HepG2 (cell line): ENCODE results near the gene MAP2K1. TPM values are rescaled to one million over a fixed set of nuclear protein-coding genes. Genes with fewer than 3 reads are reported as not detected.

Experiments
- ATAC-seq: fragments of 200-7000 bp; cut with Tn5 transposase; 3 replicates; pipeline ENCODE4 v1.9.1; 2020; ENCODE audit warnings: mild to moderate bottlenecking, moderate library complexity
- BruUV-seq: library from RNA; stranded (reverse); fragments of 400-500 nt; replicated peaks from 2 replicates; lab custom pipeline; 2021; lab: Mats Ljungman, UMichigan
- CTCF ChIA-PET: fragments of 300-600 bp; formaldehyde crosslinking; extraction: SDS; loops from one replicate; lab custom pipeline; 2021; ENCODE audit warnings: low total read pairs, inconsistent platforms, low intra/inter-chr PET ratio; lab: Yijun Ruan, JAX
- POLR2A ChIA-PET: fragments of 350-600 bp; sonication (Branson Sonifier 250); formaldehyde crosslinking; loops from one replicate; lab custom pipeline; 2020; ENCODE audit warnings: antibody characterized with exemption, inconsistent platforms; lab: Yijun Ruan, JAX
- DNase-seq: peaks from one replicate; pipeline ENCODE4 v3.0.0-alpha.2; 2015; ENCODE audit warnings: low spot score
- FAIRE-seq: peaks from 3 replicates; lab custom pipeline; 2011; peaks lifted over from hg19 to GRCh38; lab: Jason Lieb, UNC
- H2AFZ ChIP-seq: one replicate; pipeline ENCODE4 v1.6.1; 2011; ENCODE audit warnings: low read length, inconsistent platforms
- H3K27ac ChIP-seq: fragments of 300-600 bp; 3 replicates; pipeline ENCODE4 v1.8.0; 2011; ENCODE audit warnings: mixed run types, mild to moderate bottlenecking, mixed read lengths, low read length, inconsistent platforms; ENCODE audit not compliant: insufficient read depth; ENCODE audit errors: extremely low read length
- H3K27me3 ChIP-seq, 2 experiments: fragments of 200-600 bp in 1 of 2; 2 replicates in 1 of 2; 3 replicates in 1 of 2; pipeline versions ENCODE4 v1.6.0 to v1.8.0; 2011; ENCODE audit warnings: low read length in 2 of 2, mild to moderate bottlenecking in 2 of 2, moderate library complexity in 2 of 2, inconsistent platforms in 1 of 2; ENCODE audit not compliant: insufficient read depth in 2 of 2, control insufficient read depth in 1 of 2
- H3K36me3 ChIP-seq, 2 experiments: fragments of 200-600 bp in 1 of 2; replicated peaks in 1 of 2; 2 replicates in 1 of 2; 3 replicates in 1 of 2; pipeline versions ENCODE4 v1.5.1 to v1.8.0; 2011; ENCODE audit warnings: low read length in 2 of 2, inconsistent platforms in 1 of 2; ENCODE audit not compliant: insufficient read depth in 2 of 2, control insufficient read depth in 1 of 2
- H3K4me1 ChIP-seq: 2 replicates; pipeline ENCODE4 v1.5.1; 2012; ENCODE audit warnings: low read length, inconsistent platforms; ENCODE audit not compliant: insufficient read depth
- H3K4me2 ChIP-seq: 2 replicates; pipeline ENCODE4 v1.6.0; 2011; ENCODE audit warnings: low read depth, low read length, inconsistent platforms
- H3K4me3 ChIP-seq, 3 experiments: fragments of 200-600 bp in 1 of 3; sonication (generic), shearing (Covaris generic) in 1 of 3; replicated peaks in 1 of 3; 2 replicates each; pipeline ENCODE4 v1.5.1; 2011 to 2016; ENCODE audit warnings: low read length in 3 of 3, inconsistent platforms in 2 of 3, low read depth in 2 of 3, mild to moderate bottlenecking in 2 of 3, control low read depth in 1 of 3, mixed read lengths in 1 of 3; ENCODE audit not compliant: insufficient read depth in 1 of 3
- H3K79me2 ChIP-seq: one replicate; pipeline ENCODE4 v1.6.1; 2011; ENCODE audit warnings: low read length, inconsistent platforms; ENCODE audit not compliant: insufficient read depth
- H3K9ac ChIP-seq: 2 replicates; pipeline ENCODE4 v1.6.0; 2011; ENCODE audit warnings: mild to moderate bottlenecking, low read depth, low read length, inconsistent platforms; ENCODE audit not compliant: insufficient read depth
- H3K9me3 ChIP-seq: 2 replicates; pipeline ENCODE4 v1.5.1; 2012; ENCODE audit warnings: mild to moderate bottlenecking, low read length
- H4K20me1 ChIP-seq: 2 replicates; pipeline ENCODE4 v1.6.0; 2011; ENCODE audit warnings: inconsistent platforms, mild to moderate bottlenecking, low read length, moderate library complexity; ENCODE audit not compliant: insufficient read depth
- DNMT3B ChIP-seq: conservative IDR thresholded peaks from 2 replicates; pipeline ENCODE4 v1.6.1; 2016; ENCODE audit warnings: missing biosample characterization, control low read depth
- MYNN ChIP-seq: sonication (generic); formaldehyde crosslinking; IDR thresholded peaks from 2 replicates; pipeline ENCODE4 v1.4.0; 2020; ENCODE audit warnings: mild to moderate bottlenecking, low read depth, missing genetic modification reagents
- NRL ChIP-seq: sonication (generic); formaldehyde crosslinking; IDR thresholded peaks from 2 replicates; pipeline ENCODE4 v1.5.0; 2020; ENCODE audit warnings: missing genetic modification reagents, mild to moderate bottlenecking, moderate library complexity, borderline replicate concordance
- ONECUT2 ChIP-seq: sonication (generic); formaldehyde crosslinking; IDR thresholded peaks from 2 replicates; pipeline ENCODE4 v1.4.0; 2020; ENCODE audit warnings: missing genetic modification reagents
- PHF21A ChIP-seq: sonication (generic); formaldehyde crosslinking; IDR thresholded peaks from 2 replicates; pipeline ENCODE4 v1.5.0; 2020; ENCODE audit warnings: mild to moderate bottlenecking, missing genetic modification reagents
- RXRB ChIP-seq: IDR thresholded peaks from 2 replicates; pipeline ENCODE4 v1.6.1; 2016; ENCODE audit warnings: borderline replicate concordance, missing genetic modification reagents, missing compliant biosample characterization
- TP53 ChIP-seq: sonication (generic); formaldehyde crosslinking; conservative IDR thresholded peaks from 2 replicates; pipeline ENCODE4 v1.4.0; 2020; ENCODE audit warnings: missing genetic modification reagents
- WIZ ChIP-seq: sonication (generic); formaldehyde crosslinking; IDR thresholded peaks from 2 replicates; pipeline ENCODE4 v1.5.1; 2020; ENCODE audit warnings: mild to moderate bottlenecking, missing genetic modification reagents
- ZNF335 ChIP-seq: sonication (generic); formaldehyde crosslinking; IDR thresholded peaks from 2 replicates; pipeline ENCODE4 v1.4.0; 2020; ENCODE audit warnings: missing genetic modification reagents
- ZNF496 ChIP-seq: sonication (generic); formaldehyde crosslinking; IDR thresholded peaks from 2 replicates; pipeline ENCODE4 v1.8.1; 2023; ENCODE audit warnings: mild to moderate bottlenecking, moderate library complexity, missing genetic modification reagents; ENCODE audit not compliant: insufficient replicate concordance
- ZNF503 ChIP-seq: sonication (generic); formaldehyde crosslinking; IDR thresholded peaks from 2 replicates; pipeline ENCODE4 v1.4.0; 2020; ENCODE audit warnings: missing genetic modification reagents
- ZNF879 ChIP-seq: sonication (generic); formaldehyde crosslinking; IDR thresholded peaks from 2 replicates; pipeline ENCODE4 v1.8.1; 2023; ENCODE audit warnings: missing genetic modification reagents
- ZSCAN20 ChIP-seq: sonication (generic); formaldehyde crosslinking; IDR thresholded peaks from 2 replicates; pipeline ENCODE4 v1.4.0; 2020; ENCODE audit warnings: missing genetic modification reagents, mild to moderate bottlenecking, borderline replicate concordance
- WGBS: methylation state at CpG from one replicate; pipeline ENCODE4 v1.1.6; 2017; ENCODE audit warnings: low lambda C conversion rate; 5-methylcytosine and 5-hydroxymethylcytosine counted together
- in situ Hi-C: cut with HindIII; loops from 2 replicates; pipeline ENCODE4 v1.10.0; 2017; ENCODE audit warnings: low pct_unique_long_range_greater_than_20kb; ENCODE audit not compliant: extremely low pct_ligation_motif_present
- intact Hi-C: fragments of 100-400 bp; cut with micrococcal nuclease; formaldehyde crosslinking; loops from one replicate; pipeline ENCODE4 v1.10.0; 2022; ENCODE audit not compliant: unreplicated experiment
- polyA plus RNA-seq, 8 experiments: library from polyadenylated mRNA; depleted of rRNA in 3 of 8; stranded (reverse) in 7 of 8; unstranded in 1 of 8; fragments of >200 nt; fragmentation: Illumina TruSeq in 4 of 8; extraction: Trizol in 4 of 8; gene quantifications; 2 replicates each; pipeline versions ENCODE4 v1.2.1 to v1.2.3, GENCODE V29; 2011 to 2016; ENCODE audit warnings: low read depth in 4 of 8, missing spikeins in 1 of 8, mixed read lengths in 1 of 8; ENCODE audit not compliant: insufficient read depth in 1 of 8
- total RNA-seq, 5 experiments: library from RNA; depleted of rRNA; stranded (reverse); fragments of >200 nt; fragmentation: Illumina TruSeq; extraction: Trizol; gene quantifications; 2 replicates each; pipeline ENCODE4 v1.2.3, GENCODE V29; 2016; ENCODE audit warnings: low read depth in 1 of 5
- TF ChIP-seq, protein P1 (sequence below): sonication (generic); formaldehyde crosslinking; conservative IDR thresholded peaks from 2 replicates; pipeline ENCODE4 v1.8.0; 2022; ENCODE audit warnings: mild to moderate bottlenecking, moderate library complexity, missing genetic modification reagents

The MAP2K1 gene
- total and polyA plus RNA-seq, 2 of the 13 experiments (the other 11 are each of a cell fraction or from before 2014, with no cell fraction given), result 24.1 to 49.2 TPM

- no peak overlapping the region for H3K4me2 ChIP-seq
- no peak overlapping the region for H3K4me3 ChIP-seq
- in situ Hi-C loops (no loop called here), intact Hi-C loops (no loop called here)
- ChIA-PET CTCF (no interaction called here), POLR2A (interaction anchor here (2.1 kb wide), 1 partner anchor 17 kb away, joined by 5 read pairs; the partner anchor contains the start of gene MAP2K1)
- DNase-seq (no peak), ATAC-seq (no peak), FAIRE-seq (no peak)
- H2AFZ ChIP-seq, result no peak overlapping the region
- no peaks in the 10 kb centered on the region for H3K9me3 ChIP-seq
- no peaks in the 10 kb centered on the region for H3K27me3 ChIP-seq
- no peak overlapping the region for H3K27ac ChIP-seq
- no TSS peak for BruUV-seq
- peaks cover 95% of the 10 kb centered on the region for H3K79me2 ChIP-seq
- TF ChIP-seq ZNF503 (CRISPR knock-in tag) (no peak), ONECUT2 (no peak), ZNF879 (CRISPR knock-in tag) (no peak), RXRB (no peak), WIZ (CRISPR knock-in tag) (no peak), ZNF496 (CRISPR knock-in tag) (no peak), ZSCAN20 (CRISPR knock-in tag) (no peak), NRL (CRISPR knock-in tag) (no peak), TP53 (CRISPR knock-in tag) (no peak), DNMT3B (no peak), ZNF335 (CRISPR knock-in tag) (no peak), MYNN (CRISPR knock-in tag) (no peak), PHF21A (no peak)
- TF ChIP-seq, protein P1, sequence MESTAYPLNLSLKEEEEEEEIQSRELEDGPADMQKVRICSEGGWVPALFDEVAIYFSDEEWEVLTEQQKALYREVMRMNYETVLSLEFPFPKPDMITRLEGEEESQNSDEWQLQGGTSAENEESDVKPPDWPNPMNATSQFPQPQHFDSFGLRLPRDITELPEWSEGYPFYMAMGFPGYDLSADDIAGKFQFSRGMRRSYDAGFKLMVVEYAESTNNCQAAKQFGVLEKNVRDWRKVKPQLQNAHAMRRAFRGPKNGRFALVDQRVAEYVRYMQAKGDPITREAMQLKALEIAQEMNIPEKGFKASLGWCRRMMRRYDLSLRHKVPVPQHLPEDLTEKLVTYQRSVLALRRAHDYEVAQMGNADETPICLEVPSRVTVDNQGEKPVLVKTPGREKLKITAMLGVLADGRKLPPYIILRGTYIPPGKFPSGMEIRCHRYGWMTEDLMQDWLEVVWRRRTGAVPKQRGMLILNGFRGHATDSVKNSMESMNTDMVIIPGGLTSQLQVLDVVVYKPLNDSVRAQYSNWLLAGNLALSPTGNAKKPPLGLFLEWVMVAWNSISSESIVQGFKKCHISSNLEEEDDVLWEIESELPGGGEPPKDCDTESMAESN, result no peak
- H4K20me1 ChIP-seq, result peaks cover 38% of the 10 kb centered on the region
- no peak overlapping the region for H3K9ac ChIP-seq
- 97% methylated on average over 7 of the region's 7 CpGs for WGBS
- peaks cover 54% of the 10 kb centered on the region for H3K4me1 ChIP-seq
- peaks cover 3 to 9% of the 10 kb centered on the region in 2 experiments; a peak in 3 of 5 replicates for H3K36me3 ChIP-seq
Observed at GRCh38 chr15:66404532-66404931, 17.8 kb downstream of the MAP2K1 start.
